GM18861 (cell line): ENCODE results near the gene EFEMP2.
A peak's percentile ranks its signal among the peaks of the same experiment; 100 is the strongest.
"Not testable (repeated sequence)": the region's sequence is repeated elsewhere in the genome, so short reads cannot be mapped to it uniquely, and the experiment has no call there.

Source experiments
- ATAC-seq: cut with Tn5 transposase; IDR thresholded peaks from one replicate; pipeline ENCODE4 v1.9.1; 2021; ENCODE audit not compliant: unreplicated experiment

The EFEMP2 gene

DNA sequence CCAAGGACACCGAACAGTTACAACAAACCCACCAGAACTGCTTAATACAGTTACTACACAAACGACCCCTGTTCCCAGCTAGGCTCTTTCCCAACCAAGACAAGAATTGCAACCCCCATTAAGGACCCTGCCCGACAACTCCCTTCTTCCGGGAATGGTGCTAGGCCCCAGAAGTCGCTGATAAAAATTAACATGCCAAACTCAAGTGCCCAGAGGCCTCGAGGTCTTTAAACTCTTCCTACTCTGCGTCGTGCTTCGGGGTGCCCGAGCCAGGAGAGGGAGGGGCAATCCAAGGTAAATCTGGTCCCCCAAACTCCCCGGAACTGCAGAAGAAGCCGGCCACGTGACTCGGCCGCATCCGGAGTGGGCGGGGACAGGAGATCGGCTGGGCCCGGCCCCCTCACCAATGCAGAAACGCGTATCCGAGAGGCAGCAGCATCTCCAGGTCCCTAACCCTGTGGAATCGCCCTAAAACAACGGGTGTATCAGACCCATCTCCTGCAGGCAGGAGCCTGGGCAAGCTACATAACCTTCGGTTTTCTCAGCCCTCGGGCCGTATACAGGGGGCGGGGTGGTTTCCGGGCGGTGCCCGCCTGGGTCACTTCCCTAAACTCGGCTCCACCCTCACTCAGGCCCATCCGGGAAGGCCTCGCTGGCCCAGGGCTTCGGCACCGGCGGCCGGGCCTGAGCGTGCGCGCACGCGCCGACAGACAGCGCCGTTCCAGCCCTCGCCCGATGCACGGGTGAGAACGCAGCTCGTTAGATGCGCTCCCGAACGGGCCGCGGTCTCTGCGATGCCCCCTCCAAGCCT lies 15.7 kb downstream of the EFEMP2 start:
- ATAC-seq, result no peak

DNA sequence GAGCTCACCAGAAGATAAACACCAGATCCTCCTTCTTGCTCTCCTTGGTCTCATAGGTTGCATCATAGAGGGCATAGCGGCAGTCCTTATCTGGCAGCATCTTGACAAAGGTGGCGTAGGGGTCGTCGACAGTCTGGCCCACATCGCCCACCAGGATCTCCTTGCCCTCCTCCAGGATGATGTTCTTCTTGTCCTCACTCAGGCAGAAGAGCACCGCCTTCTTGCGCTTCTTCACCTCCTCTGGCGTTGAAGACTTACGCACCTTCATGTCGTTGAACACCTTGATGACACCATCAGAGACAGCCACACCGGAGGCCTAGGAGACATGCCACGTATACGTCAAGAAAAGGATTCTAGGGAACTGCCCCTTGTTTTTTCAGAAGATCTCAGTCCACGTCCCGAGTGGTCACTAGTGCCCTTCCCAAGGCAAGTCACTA lies 16.7 kb downstream of the EFEMP2 start:
- no peak for ATAC-seq

DNA sequence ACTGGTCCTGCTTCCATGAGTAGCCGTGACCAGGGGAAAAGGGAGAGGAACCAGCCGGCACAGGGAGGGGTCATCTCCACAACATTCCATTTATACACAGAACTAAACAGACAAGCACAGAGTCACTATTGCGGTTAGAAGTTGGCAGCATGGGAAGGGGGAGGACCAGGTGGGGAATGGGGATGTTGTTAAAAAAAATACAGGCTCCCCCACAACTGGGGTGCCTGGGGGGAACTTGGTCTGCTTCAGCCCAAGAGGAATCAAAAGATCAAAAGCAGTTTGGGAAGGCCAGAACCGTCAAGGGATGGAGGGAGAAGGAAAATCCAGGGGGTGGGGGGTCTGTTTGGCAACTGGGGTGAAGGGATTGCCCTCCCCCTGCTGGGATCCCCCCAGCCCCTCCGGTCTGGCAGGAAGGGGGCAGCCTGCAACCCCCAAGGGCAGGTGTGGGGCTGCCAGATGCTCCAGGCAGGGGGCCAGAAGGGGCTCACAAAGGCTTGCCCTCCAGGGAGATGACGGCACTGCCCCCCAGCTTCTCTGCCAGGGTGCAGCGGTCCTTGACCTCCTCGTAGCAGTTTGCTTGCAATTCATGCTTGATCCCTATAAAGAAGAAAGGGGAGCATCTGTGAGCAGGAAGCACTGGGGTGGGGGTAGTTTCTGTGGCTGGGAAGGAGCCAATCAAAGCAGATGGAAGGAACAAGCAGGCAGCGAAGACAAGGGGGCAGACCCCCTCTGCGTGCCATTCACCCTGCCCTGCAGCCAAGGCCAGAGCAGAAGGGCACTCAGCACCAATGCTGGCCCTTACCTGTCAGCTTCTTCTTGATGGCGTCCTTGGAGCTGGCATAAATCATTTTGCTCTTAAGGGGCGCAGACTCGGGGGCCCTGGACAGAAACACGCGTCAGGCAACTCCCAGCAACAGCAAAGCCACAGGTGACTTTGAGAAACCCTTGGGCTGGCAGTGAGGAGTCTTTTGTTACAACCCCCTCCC lies 17.5 kb downstream of the EFEMP2 start:
- ATAC-seq, result no peak

DNA sequence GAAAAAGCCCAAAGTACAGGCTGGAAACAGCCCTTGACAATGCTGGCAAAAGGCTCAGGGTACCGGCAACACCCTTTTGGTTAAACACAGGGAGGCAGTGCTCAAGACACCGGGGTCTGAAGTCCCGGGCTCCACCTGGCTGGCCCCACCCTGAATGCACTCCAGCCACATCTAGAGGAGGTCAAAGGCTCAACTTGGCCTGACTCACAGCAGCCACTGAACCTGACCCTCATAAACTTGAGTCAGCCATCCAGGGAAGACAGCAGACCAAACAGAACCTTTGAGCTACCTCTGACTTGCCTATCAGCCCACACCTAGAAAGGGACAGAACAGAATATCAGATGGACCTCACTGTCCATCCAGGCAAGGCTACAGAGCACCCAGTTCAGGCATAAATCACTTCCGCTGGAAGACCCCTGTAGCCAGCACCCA lies 18.4 kb downstream of the EFEMP2 start:
- no peak for ATAC-seq

DNA sequence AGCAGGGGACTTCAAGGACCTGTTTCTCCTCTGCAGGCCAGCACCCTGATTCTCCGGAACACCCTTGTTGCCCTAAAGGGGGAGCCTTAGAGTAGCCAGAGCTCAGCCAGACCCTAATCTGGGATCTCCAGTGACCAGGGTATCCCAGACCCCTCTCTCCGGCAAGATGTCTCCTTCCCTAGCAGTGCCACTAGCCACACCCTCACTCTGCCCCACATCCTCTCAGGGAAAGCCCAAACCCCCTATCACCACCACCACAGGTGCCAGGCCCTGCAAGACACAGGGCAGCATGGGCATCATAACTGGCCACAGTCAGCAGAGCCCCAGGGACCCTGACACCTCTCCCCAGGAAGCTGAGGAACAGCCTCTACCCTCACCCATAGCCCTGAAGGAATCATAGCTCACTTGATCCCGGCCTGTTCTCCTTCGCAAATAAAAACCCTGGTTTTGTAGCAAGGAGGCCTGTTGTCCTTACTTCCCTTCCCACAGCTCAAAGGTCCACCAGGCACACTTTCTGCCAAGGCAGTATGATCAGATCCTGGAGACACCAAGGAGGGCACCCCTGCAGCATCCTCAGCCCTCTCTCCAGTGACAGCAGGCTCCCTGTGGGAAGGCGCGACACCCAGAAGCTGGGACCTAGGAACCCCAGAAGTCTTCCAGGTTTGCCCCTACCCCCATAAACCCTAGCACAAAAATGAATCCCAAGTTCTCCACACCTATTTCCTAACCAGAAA lies 19.2 kb downstream of the EFEMP2 start:
- no peak for ATAC-seq

DNA sequence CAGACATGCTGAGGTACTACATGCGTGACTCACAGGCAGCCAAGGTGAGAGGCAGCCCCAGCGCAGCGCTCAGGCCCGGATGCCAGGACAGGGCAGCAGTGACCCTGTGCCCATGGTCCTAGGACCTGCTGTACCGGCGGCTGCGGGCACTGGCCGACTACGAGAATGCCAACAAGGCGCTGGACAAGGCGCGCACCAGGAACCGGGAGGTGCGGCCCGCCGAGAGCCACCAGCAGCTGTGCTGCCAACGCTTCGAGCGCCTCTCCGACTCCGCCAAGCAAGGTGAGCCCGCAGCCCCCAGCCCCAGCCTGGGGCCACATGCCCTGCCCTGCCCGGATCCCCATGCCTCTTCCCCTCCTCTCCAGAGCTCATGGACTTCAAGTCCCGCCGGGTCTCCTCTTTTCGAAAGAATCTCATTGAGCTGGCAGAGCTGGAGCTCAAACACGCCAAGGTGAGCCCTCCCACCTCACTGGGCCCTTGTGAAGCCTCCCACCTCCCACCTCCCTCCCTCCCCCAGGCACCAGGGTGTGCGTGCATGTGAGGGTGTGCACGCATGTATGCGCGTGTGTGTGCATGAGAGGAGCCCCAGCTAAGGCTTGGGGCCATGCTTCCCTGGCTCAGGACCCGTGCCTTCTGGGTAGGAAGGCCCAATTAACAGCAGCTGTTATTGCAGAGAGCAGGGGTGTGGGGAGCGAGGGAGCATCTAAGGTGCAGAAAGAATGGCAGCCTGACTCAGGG lies 19.9 kb downstream of the EFEMP2 start:
- no peak for ATAC-seq

DNA sequence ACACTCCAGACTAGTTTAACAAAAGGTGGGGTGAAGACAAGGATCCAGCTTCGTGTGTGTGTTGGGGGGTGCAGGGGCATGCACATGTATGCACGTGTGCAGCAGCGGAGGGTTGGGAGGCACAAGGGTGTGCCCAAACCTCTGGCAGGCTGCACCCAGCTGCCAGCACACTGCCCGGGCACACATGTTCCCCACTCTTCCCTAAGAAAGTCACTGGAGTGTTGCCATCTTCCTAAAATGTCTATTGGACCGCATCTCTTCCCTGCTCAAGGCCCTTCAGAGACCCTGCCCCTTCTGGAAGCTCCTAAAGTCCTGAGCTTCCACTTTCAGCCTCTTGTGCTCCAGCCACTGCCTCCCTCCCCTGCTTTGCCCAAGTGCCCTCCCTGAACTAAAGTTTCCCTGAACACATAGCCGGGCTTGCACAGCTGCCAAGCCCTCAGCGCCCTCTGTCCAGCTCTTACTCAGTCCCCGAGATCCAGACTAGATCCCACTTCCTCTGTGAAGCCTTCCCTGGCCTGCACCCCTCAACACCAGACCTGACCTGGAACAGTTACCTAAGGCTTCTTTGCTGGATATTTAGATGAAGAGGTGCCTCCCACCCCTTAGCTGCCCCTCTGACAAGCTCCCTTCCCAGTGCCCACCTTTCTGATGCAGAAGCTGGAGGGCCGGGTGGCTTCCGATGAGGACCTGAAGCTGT lies 20.6 kb downstream of the EFEMP2 start:
- ATAC-seq, result no peak

DNA sequence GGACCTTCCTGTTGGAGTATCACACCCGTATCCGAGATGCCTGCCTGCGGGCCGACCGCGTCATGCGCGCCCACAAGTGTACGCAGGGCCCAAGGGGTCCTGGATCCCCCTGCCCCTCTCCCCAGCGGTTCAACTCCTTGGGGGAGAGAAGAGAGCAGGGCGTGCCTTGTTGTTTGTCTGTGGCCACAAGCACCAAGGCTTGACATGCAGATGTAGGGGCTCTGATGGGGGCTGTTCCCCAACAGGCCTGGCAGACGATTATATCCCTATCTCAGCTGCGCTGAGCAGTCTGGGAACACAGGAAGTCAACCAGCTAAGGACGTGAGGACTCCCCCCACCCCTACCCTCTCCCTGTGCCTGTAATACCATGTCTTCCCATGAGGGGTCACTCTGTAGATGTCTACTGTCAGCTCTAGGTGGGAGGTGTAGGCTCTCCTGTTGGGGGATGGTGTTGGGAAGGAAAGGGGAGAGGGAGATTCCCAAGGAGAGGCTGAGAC lies 21.5 kb downstream of the EFEMP2 start:
- no peak for ATAC-seq

DNA sequence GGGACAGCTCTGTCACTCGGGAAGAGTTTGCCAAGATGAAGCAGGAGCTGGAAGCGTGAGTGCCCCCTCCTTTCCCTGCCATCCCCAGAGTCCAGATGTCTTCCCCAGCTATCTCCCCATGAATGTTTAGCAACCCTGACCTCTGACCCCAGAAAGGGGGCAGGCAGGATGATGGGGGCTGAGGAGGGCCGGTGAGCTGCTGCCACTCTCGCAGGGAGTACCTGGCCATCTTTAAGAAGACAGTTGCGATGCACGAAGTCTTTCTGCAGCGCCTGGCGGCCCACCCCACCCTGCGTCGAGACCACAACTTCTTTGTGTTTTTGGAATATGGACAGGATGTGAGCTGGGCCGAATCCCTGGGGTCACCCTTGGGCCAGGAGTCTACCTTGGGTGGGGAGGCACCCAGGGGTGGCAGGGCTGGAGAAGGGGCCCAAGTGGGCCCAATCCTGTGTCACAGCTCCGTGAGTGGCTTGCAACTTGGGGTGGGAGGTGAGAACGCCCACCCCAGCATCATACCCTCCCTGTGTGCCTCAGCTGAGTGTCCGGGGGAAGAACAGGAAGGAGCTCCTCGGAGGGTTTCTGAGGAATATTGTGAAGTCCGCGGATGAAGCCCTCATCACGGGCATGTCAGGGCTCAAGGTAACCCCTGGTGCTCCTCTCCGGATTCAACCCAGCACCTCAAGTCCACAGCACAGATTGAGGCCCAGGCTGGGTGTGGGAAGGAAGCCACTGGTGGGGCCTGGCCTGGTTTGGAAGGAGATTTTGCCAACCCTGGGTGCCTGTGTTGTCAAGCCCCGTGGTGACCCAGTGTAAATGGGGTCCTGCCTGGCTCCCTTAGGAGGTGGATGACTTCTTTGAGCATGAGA lies 22.1 kb downstream of the EFEMP2 start:
- ATAC-seq, result no peak

DNA sequence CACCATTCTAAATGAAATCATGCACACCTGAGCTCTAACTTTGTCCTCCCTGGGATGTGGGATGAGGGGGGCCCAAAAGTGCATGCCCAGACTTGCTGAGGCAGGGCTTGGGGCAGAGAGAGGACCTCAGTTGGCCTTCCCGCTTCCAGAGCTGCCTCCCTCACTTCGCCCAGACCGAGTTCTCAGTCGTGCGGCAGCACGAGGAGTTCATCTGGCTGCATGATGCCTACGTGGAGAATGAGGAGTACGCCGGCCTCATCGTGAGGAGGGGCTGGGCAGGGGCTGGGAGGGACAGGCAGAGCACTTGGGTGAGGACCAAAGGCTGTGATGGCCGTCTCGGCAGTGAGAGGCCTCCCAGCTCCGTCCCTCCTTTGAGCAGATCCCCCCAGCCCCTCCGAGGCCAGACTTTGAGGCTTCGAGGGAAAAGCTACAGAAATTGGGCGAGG lies 22.8 kb downstream of the EFEMP2 start:
- ATAC-seq, result no peak

DNA sequence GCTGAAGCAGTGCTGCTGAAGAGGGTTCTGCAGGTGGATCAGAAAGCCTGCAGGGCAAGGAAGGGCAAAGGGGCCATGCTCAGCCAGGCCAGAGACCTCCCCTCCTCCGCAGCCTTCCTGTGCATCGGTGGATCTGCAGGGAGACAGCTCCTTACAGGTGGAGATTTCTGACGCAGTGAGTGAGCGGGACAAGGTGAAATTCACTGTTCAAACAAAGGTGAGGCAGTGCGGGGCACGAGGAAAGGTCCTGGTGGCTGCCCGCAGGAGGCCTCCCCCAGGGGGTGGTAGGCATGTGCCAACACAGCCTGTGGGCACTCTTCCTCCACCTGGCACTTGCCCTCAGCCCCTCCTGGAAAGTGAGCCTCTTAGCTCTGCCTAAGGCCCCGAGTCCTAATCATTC lies 23.2 kb downstream of the EFEMP2 start:
- no peak for ATAC-seq

DNA sequence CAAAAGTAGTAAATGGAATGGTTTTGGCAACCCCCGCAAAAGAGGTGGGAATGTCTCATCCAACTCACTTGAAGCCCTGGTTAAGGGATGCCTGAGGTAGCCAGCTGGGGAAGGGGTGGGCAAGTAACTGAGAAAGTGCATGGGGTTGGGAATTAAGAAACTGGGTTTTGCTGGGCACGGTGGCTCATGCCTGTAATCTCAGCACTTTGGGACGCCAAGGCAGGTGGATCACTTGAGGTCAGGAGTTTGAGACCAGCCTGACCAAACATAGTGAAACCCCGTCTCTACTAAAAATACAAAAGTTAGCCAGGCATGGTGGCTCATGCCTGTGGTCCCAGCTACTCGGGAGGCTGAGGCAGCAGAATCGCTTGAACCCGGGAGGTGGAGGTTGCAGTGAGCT lies 23.9 kb downstream of the EFEMP2 start:
- ATAC-seq, result not testable (repeated sequence)

DNA sequence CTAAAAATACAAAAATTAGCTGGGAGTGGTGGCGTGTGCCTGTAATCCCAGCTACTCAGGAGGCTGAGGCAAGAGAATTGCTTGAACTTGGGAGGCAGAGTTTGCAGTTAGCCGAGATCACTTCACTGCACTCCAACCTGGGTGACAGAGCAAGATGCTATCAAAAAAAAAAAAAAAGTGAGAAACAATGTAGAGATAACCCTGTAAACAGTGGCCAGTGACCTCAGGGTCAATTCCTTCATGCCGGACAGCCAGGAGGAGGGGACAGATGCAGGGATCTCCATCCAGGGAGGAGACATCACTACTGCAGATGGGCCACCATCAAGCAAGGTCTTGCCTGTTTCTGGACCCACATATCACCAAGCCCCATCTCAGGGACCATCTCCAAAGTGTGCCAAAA lies 24.9 kb downstream of the EFEMP2 start:
- ATAC-seq, result no peak

DNA sequence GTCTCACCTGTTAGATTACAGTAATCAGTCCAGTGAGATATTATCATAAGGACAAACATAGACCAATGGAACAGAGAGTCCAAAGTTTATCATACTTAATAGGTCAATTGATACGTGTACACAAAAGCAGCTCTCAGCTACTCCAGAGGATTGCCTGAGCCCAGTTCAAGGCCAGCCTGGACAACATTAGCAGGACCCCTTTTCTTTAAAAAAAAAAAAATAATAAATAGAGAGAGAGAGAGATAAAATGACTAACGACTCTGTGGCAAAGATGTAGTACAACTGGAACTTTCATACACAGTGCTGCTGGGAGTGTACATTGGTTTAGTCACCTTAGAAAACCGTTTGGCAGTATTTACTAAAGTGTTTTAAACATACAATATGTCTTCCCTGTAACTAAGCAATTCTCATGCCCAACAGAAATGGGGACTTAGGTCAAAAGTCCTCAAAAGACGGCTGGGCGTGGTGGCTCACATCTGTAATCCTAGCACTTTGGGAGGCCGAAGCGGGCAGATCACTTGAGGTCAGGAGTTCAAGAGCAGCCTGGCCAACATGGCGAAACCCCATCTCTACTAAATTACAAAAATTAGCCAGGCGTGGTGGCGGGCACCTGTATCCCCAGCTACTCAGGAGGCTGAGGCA lies 28.2 kb downstream of the EFEMP2 start:
- ATAC-seq, result no peak

DNA sequence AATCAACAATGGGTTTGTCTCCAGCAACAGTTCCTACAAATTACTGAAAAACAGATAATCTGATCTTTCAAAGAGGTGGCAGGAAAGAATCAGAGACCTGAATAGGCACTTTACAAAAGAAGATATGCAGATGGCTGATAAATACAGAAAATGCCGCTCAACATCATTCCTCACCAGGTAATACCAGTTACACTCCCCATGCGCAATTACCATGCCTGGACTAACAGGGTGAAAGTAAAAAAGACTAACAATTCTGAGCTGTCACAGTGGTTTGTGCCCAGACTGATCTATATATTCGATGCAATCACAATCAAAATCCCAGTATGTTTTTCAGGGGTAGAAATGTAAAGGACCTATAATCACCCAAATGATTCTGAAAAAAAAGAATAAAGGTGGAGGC lies 28.8 kb downstream of the EFEMP2 start:
- ATAC-seq, result no peak

DNA sequence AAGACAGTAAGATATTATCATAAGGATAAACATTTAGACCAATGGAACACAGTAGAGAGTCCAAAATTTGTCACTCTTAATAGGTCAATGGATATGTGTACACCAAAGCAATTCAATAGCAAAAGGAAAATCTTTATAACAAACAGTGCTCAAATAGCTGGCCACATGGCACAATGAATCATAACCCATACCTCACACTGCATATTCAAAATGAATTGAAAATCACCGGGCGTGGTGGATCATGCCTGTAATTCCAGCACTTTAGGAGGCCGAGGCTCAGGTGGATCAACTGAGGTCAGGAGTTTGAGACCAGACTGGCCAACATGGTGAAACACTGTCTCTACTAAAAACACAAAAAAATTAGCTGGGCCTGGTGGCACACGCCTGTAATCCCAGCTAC lies 30.5 kb downstream of the EFEMP2 start:
- no peak for ATAC-seq

DNA sequence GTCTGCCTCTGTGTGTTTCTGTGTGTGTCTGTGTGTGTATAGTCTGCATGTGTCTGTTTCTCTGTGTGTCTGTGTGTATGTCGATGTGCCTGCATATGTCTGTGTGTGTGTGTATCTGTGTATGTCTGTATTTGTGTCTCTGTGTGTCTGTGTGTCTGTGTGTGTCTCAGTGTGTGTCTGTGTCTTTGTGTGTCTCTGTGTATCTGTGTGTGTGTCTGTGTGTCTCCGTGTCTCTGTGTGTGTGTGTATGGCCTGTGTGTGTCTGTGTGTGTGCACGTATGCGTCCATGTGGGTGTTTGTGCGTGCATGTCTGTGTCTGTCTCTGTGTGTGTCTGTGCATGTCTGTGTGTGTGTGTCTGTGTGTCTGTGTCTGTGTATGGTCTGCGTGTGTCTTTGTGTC lies 38.4 kb downstream of the EFEMP2 start:
- no peak for ATAC-seq

DNA sequence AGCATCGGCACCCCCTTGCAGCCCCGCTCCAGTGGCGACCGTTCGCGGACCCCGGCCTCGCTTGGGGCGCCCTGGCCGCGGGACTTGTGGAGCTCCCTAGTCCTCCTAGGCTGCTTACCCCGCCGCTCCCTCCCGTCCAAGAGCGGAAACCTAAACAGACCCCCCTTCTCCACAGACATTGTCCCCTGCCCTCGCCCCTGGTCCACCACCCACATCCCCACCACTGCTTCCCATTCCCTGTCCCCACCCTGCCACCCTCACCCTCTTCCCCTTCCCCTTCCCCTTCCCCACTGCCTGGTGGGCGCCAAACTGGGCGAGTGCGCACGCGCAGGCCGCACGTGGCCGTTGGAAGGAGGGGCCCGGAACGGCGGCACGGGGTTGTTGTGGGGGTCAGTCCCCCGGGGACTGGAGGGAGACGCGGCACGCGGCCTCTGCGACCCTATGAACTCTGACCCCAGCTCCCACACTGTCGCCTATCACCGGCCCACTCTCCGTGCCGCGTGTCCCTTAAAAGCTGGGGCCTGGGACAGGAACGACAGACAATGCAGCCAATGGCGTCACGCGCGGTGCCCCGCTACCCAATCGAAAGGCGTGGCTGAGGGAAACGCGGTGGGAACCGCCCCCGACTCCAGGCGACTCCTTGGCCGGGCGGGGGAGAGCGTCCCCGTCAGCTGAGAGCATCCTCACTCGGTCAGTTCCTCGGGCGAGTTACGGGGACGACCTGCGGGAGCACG lies 39.1 kb downstream of the EFEMP2 start, which contains the start of gene SNX32:
Gene SNX32 (plus strand): TSS at position 667 of the 734 bp plus-strand sequence. CDS start 103 bp downstream, outside the sequence.
- peak; percentile 90 for ATAC-seq
